AG08395 (cell line): ENCODE measurements around the gene PSME2.

Source experiments
- DNase-seq: peaks from one replicate; pipeline ENCODE4 v3.0.0; 2012; ENCODE audit warnings: mixed read lengths, low spot score

The PSME2 gene

GRCh38 chr14:24093901-24094840 is 52.2 kb downstream of the PSME2 start, which contains the start of gene PCK2:
TSS of gene PCK2 (plus strand) at chr14:24094311. CDS start at chr14:24094406, 95 bp downstream.
- DNase-seq = peak; percentile 98
